Ramos (cell line): ENCODE measurements around the gene RNU5D-1.
"Not testable (repeated sequence)": the region's sequence is repeated elsewhere in the genome, so short reads cannot be mapped to it uniquely, and the experiment has no call there.

Experiments
- in situ Hi-C: fragments of 300-500 bp; cut with MboI; formaldehyde crosslinking; loops from one replicate; pipeline ENCODE4 v1.14.3; 2022; ENCODE audit warnings: low sequenced_read_pairs; ENCODE audit not compliant: unreplicated experiment

RNU5D-1 gene

GRCh38 chr1:44705938-44706337 is 25.0 kb downstream of the RNU5D-1 start:
- in situ Hi-C loops: no loop called here

- in situ Hi-C loops: no loop called here
Measured at GRCh38 chr1:44705470-44705869, 25.5 kb downstream of the RNU5D-1 start.

- in situ Hi-C loops: no loop called here
Measured at GRCh38 chr1:44701141-44701573, 29.8 kb downstream of the RNU5D-1 start.

- in situ Hi-C loops: no loop called here
Measured at GRCh38 chr1:44700573-44700972, 30.4 kb downstream of the RNU5D-1 start.

GRCh38 chr1:44699375-44699774 is 31.6 kb downstream of the RNU5D-1 start:
- in situ Hi-C loops: not testable (repeated sequence)

GRCh38 chr1:44698138-44698537 is 32.8 kb downstream of the RNU5D-1 start:
- in situ Hi-C loops: no loop called here

- in situ Hi-C loops: no loop called here
Measured at GRCh38 chr1:44696789-44697345, 34.1 kb downstream of the RNU5D-1 start.

GRCh38 chr1:44696101-44696500 is 34.9 kb downstream of the RNU5D-1 start:
- in situ Hi-C loops: no loop called here

GRCh38 chr1:44695671-44696070 is 35.3 kb downstream of the RNU5D-1 start:
- in situ Hi-C loops: no loop called here

GRCh38 chr1:44694863-44695478 is 36.0 kb downstream of the RNU5D-1 start:
- in situ Hi-C loops: no loop called here

GRCh38 chr1:44693900-44694299 is 37.1 kb downstream of the RNU5D-1 start:
- in situ Hi-C loops: no loop called here

GRCh38 chr1:44693159-44693558 is 37.8 kb downstream of the RNU5D-1 start:
- in situ Hi-C loops: no loop called here

GRCh38 chr1:44689447-44689765 is 41.6 kb downstream of the RNU5D-1 start:
- in situ Hi-C loops: no loop called here

GRCh38 chr1:44688760-44689446 is 42.1 kb downstream of the RNU5D-1 start:
- in situ Hi-C loops: no loop called here

GRCh38 chr1:44685881-44686280 is 45.1 kb downstream of the RNU5D-1 start:
- in situ Hi-C loops: no loop called here

GRCh38 chr1:44685218-44685617 is 45.8 kb downstream of the RNU5D-1 start:
- in situ Hi-C loops: no loop called here

- in situ Hi-C loops: no loop called here
Measured at GRCh38 chr1:44684525-44684924, 46.4 kb downstream of the RNU5D-1 start.

- in situ Hi-C loops: no loop called here
Measured at GRCh38 chr1:44682883-44683265, 48.1 kb downstream of the RNU5D-1 start.

GRCh38 chr1:44681905-44682882 is 48.8 kb downstream of the RNU5D-1 start:
- in situ Hi-C loops: no loop called here
